ENCODE data around the gene ZBTB8OS.

DNA sequence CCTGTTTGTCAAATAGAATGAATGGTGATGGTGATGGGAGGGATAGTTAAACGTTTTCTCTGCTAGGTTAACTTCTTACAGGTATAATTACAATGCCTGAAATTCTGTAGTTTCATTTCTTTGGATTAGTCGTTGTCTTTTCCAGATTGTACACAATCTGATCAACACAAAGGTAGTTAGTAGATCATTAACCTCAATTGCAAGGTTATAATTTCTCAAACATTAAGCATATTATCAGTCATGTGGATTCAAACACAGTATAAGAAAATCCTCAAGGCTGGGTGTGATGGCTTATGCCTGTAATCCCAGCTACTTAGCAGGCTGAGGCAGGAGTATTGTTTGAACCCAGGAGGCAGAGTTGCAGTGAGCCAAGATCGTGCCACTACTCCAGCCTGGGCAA lies 31.6 kb upstream of the ZBTB8OS start:
- TF ChIP-seq TCF7L2 (IDR thresholded peaks at IDR 0.05; ENCODE audit: borderline replicate concordance, extremely low read depth, insufficient read depth, insufficient read length) (no peak), RAD21 (IDR thresholded peaks at IDR 0.05; ENCODE audit: low read depth) (no peak), SP1 (IDR thresholded peaks at IDR 0.05; ENCODE audit: low read depth) (no peak), EZH2 (IDR thresholded peaks at IDR 0.05) (no peak), EGR1 (IDR thresholded peaks at IDR 0.05; ENCODE audit: low read depth) (no peak), CEBPB (IDR thresholded peaks at IDR 0.05; ENCODE audit: low read depth) (no peak)
- TF ChIP-seq, protein P1, sequence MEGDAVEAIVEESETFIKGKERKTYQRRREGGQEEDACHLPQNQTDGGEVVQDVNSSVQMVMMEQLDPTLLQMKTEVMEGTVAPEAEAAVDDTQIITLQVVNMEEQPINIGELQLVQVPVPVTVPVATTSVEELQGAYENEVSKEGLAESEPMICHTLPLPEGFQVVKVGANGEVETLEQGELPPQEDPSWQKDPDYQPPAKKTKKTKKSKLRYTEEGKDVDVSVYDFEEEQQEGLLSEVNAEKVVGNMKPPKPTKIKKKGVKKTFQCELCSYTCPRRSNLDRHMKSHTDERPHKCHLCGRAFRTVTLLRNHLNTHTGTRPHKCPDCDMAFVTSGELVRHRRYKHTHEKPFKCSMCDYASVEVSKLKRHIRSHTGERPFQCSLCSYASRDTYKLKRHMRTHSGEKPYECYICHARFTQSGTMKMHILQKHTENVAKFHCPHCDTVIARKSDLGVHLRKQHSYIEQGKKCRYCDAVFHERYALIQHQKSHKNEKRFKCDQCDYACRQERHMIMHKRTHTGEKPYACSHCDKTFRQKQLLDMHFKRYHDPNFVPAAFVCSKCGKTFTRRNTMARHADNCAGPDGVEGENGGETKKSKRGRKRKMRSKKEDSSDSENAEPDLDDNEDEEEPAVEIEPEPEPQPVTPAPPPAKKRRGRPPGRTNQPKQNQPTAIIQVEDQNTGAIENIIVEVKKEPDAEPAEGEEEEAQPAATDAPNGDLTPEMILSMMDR (IDR thresholded peaks at IDR 0.05 in 2 of 3, conservative IDR thresholded peaks at IDR 0.05 in 1 of 3; ENCODE audit: borderline replicate concordance in 1 of 3, insufficient read depth in 1 of 3, low read depth in 2 of 3, low read length in 2 of 3) = no peak
- TF ChIP-seq, protein P2, sequence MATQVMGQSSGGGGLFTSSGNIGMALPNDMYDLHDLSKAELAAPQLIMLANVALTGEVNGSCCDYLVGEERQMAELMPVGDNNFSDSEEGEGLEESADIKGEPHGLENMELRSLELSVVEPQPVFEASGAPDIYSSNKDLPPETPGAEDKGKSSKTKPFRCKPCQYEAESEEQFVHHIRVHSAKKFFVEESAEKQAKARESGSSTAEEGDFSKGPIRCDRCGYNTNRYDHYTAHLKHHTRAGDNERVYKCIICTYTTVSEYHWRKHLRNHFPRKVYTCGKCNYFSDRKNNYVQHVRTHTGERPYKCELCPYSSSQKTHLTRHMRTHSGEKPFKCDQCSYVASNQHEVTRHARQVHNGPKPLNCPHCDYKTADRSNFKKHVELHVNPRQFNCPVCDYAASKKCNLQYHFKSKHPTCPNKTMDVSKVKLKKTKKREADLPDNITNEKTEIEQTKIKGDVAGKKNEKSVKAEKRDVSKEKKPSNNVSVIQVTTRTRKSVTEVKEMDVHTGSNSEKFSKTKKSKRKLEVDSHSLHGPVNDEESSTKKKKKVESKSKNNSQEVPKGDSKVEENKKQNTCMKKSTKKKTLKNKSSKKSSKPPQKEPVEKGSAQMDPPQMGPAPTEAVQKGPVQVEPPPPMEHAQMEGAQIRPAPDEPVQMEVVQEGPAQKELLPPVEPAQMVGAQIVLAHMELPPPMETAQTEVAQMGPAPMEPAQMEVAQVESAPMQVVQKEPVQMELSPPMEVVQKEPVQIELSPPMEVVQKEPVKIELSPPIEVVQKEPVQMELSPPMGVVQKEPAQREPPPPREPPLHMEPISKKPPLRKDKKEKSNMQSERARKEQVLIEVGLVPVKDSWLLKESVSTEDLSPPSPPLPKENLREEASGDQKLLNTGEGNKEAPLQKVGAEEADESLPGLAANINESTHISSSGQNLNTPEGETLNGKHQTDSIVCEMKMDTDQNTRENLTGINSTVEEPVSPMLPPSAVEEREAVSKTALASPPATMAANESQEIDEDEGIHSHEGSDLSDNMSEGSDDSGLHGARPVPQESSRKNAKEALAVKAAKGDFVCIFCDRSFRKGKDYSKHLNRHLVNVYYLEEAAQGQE (IDR thresholded peaks at IDR 0.05; ENCODE audit: low read depth) = no peak

All from HCT116 (cell line).